HG02759 (cell line): ENCODE results near the gene TMEM192.
"Not testable (repeated sequence)": the region's sequence is repeated elsewhere in the genome, so short reads cannot be mapped to it uniquely, and the experiment has no call there.

Source experiments
- ATAC-seq: cut with Tn5 transposase; IDR thresholded peaks from one replicate; pipeline ENCODE4 v1.9.1; 2021; ENCODE audit warnings: mild to moderate bottlenecking, moderate library complexity; ENCODE audit not compliant: unreplicated experiment

The TMEM192 gene

DNA sequence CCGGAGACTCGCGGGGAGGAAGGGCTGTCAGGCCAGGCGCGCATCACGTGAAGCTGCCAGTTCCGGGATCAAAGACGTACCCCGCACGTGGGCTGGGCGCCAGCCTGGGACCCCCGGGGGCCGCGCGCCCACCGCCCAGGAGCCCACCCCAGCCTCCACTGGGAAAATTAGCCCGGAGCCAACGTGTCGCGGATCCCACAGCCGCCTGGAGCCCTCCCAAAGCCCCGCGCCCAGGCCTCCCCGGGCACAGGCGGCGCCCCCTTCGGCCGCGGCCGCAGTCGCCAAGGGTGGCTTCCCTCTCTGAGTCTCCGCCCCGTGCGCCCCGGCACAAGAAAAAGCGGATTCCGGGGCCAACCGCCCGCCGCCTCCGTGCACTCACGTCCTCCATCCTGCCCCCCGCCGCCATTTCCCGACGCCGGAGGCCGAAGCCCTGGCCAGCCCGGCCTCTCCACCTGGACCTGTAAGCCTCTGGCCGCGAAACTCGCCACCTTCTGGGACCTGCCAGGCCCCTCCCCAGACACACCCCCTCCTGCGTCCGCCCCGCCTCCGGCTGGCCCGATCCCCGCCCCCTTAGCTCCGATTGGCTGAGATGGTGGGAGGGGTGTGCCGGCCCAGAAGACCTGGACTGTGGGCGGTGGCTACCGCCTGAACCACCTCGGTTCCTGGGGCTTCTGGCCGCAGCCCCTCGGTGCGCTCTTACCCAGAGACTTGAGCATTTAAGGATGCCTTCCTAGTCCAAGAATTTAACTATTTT is at the start of gene TMEM192:
TMEM192 (minus strand) TSS at position 493 of the 754 bp plus-strand sequence; CDS start at position 406, 87 bp downstream.
- peak; percentile 95 for ATAC-seq

DNA sequence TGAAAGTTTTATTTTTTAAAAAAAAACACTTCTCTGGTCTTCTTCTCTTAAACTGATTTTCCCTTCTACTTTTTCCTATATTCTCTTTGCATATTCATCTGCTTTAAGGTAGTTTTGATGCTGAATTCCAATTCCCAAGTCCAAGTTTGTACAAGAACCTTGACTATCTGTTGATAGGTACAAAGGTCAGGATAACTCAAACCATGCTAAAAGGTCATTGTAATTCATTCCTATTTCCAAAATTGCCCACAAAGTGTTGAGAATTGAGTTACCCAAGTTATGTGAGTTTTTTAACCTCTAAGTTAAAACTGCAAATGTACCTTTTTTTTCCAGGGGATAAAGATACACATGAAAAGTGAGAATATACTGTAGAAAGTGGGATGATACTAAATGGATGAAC is 46.1 kb upstream of the TMEM192 start:
- ATAC-seq: no peak

DNA sequence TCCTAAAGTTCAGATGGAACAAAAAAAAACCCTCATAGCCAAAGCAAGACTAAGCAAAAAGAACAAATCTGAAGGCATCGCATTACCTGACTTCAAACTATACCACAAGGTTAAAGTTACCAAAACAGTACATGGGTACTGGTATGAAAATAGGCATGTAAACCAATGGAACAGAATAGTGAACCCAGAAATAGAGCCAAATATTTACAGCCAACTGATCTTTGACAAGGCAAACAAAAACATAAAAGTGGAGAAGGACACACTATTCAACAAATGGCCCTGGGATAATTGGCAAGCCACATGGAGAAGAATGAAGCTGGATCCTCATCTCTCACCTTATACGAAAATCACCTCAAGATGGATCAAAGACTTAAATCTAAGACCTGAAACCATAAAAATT is 44.2 kb upstream of the TMEM192 start:
- ATAC-seq: no peak

DNA sequence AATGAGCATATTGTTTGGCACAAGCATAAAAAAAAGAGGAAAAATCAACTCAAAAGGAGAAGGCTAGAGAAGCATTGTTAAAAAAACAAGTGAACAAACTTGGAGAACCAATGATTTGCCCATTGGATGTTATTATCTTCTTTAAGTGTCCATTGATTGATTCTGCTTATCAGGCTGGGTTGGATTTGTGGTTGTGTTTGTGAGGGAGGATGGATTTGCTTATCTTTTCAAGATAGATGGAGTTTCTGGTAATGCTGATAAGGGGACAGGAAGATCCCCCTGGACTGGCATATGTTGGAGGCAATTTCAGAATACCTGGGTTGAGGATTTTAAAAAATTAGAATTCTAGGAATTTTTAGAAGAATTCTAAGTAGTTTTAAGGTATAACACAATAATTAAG is 41.8 kb upstream of the TMEM192 start:
- no peak for ATAC-seq

GRCh38 chr4:165152527-165152926 is 39.9 kb upstream of the TMEM192 start:
- ATAC-seq: no peak

GRCh38 chr4:165151734-165152133 is 39.1 kb upstream of the TMEM192 start:
- ATAC-seq: no peak

- ATAC-seq: no peak
Measured at GRCh38 chr4:165150545-165150944, 37.9 kb upstream of the TMEM192 start.

GRCh38 chr4:165138843-165139242 is 26.2 kb upstream of the TMEM192 start:
- ATAC-seq: no peak

GRCh38 chr4:165137205-165137604 is 24.5 kb upstream of the TMEM192 start:
- ATAC-seq: no peak

GRCh38 chr4:165136529-165136928 is 23.9 kb upstream of the TMEM192 start:
- no peak for ATAC-seq

DNA sequence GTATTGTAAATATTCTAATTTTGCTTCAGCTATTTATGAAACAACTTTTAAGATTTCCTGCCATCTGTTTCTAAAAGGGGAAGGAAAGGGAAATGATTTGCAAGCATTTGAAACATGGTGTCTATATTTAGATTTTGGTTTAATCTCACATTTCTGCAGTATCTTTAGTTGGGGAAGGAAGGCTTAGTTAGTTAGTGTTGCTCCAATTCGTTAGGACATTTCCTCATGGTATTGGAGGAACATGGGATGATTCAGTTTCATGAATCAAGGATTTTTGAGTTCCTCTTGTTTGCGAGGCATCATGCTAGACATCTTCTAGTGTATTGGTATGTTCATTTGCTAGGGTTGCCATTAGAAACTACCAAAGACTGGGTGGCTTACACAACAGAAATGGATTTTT is 20.5 kb upstream of the TMEM192 start:
- ATAC-seq: no peak

DNA sequence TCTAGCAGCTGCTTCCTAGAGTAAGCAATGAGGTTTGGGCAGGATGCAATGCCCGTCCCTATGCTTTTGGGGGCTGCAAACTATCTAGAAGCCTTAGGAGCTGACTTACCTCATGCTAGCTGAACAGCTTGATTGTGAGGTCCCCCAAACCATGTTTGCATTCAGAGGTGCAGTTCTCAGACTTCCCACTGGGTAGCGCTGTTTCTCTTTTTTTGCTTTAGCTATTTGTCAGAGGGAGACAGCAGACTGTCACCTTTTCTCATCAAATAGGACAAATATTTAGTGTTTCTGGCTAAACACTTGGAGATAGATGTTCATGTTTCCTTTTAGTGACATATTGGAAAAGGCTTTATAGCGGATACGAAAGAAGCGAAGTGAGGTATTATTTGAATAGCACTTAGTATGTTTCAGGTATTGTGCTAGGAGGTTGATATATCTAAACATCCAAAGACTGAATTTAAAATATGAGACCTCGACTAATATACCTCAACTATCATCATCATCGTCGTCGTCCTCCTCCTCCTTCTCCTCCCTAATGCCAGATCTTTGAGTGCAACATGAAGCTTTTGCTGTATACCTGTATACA is 18.7 kb upstream of the TMEM192 start:
- peak; percentile 86 for ATAC-seq

DNA sequence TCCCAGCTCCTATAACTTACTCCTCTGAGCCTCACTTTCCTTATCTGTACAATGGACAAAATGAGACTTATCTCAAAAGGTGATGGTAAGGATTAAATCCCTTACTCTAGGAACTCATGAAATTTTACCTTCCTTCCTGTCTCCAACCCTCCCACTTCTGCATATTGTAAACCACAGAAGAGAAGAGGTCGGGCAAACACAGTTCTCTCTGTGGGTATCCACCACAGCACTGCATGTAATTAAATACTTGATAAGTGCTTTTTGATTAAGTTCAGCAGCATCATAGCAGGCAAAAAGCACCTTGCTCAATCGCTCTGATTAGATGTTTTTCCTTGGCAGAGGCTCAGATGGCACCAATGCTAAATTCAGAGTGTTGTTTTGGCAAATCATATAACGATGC is 17.3 kb upstream of the TMEM192 start:
- ATAC-seq: no peak

GRCh38 chr4:165125869-165126499 is 13.3 kb upstream of the TMEM192 start:
- not testable (repeated sequence) for ATAC-seq

GRCh38 chr4:165124488-165124887 is 11.8 kb upstream of the TMEM192 start:
- no peak for ATAC-seq

DNA sequence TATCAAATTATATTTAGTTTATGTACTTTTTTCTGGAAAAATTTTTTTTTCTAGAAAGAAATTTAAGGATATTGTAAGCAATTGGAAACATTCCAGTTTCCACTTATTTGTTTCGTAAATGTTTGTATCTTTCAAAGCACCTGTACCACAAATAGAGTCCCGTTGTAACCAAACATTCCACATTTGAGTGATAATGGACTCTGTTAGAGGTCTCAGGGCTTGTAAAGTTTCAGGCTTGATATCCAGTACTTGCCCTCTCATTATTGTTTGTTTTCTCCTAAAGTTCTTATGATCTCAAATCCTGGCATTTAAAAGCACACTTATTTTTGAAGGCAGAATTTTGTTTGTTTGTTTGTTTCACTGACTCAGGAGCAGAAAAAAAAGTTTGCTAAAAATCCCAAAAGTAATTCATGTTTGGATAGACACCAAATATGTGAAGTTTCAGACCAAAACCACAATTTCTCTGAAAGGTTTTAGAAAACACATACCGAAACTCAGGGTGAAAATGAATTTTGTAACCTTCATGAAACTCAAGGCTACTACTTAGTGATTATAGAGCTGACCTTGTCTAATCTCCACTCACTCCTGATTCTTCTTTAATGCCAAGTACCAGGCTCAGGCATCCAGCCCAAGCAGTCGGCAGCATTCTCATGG is 5.7 kb upstream of the TMEM192 start:
- ATAC-seq: peak; percentile 68

DNA sequence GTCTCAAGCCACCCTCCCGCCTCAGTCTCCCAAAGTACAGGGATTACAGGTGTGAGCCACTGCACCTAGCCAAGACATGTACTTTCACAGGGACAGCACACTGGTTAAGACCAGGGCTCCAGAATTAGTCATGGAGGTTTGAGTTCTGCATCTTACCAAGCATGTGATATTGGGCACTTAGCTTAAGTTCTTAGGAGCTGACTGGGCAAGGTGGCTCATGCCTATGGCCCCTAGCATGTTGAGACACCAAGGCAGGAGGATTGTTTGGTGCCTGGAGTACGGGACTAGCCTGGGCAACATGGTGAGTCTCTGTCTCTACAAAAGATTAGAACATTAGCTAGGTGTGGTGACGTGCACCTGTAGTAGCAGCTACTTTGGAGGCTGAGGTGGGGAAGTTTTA is 2.6 kb upstream of the TMEM192 start:
- no peak for ATAC-seq

GRCh38 chr4:165111906-165112367 is 723 bp downstream of the TMEM192 start:
- ATAC-seq: no peak

GRCh38 chr4:165106518-165106917 is 6.1 kb downstream of the TMEM192 start:
- no peak for ATAC-seq

GRCh38 chr4:165101641-165102040 is 11.0 kb downstream of the TMEM192 start:
- ATAC-seq: no peak

DNA sequence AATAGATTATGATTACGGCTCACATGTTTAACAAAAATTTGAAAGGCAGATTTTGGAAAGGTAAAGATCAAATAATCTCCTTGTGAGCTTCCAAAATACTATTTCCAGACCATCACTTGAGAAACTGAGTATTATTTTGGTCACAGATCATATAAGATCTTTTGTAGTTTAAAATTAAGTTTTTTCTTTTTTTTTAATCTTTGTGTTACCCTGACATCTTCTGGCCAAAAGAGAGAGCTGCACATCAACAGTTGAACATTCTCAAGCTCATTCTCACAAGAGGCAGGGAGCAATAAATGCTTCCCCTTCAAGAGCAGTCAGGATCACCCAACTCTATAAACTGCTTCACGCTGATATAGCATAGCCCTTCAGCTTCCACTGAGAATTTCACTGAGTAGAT is 15.9 kb downstream of the TMEM192 start:
- ATAC-seq: no peak

- no peak for ATAC-seq
Measured at GRCh38 chr4:165095291-165095690, 17.4 kb downstream of the TMEM192 start.
